NCI-H510A (cell line): ENCODE measurements around the gene PPBP.
"Not testable (repeated sequence)": the region's sequence is repeated elsewhere in the genome, so short reads cannot be mapped to it uniquely, and the experiment has no call there.

ENCODE experiments used
- DNase-seq: peaks from one replicate; lab custom pipeline; 2025; lab: John Stamatoyannopoulos, UW

PPBP gene

DNA sequence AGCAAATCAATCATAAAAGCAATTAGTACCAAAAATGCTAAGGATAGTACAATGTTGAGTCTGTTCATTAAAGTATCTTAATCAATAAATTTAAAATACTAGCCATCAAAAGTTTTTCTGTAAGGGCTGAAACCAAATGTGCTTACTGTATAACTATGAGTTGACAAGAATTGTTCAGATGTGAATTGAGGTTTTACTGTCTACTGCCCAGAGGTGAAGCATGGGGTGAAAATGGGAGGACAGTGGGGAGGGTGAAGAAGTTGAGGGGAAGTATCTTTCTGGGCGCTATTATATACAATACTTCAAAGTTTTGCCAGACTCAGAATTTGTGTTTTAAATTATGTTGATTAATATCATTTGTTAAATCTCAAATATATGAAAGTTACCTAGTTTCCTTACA is 4.1 kb upstream of the PPBP start:
- no peak for DNase-seq

DNA sequence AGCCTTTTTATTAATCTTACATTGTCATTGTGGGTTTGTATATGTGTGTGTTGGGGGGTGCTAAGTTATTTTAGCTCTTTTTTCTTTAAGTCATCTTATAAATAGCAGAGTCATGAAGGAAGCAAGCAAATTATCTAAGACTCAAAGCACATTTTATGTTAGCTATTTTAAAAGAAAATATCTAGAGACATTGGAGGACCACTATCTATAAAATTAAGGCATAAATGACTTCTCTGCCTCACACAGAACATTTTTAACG is 3.7 kb upstream of the PPBP start:
- no peak for DNase-seq

DNA sequence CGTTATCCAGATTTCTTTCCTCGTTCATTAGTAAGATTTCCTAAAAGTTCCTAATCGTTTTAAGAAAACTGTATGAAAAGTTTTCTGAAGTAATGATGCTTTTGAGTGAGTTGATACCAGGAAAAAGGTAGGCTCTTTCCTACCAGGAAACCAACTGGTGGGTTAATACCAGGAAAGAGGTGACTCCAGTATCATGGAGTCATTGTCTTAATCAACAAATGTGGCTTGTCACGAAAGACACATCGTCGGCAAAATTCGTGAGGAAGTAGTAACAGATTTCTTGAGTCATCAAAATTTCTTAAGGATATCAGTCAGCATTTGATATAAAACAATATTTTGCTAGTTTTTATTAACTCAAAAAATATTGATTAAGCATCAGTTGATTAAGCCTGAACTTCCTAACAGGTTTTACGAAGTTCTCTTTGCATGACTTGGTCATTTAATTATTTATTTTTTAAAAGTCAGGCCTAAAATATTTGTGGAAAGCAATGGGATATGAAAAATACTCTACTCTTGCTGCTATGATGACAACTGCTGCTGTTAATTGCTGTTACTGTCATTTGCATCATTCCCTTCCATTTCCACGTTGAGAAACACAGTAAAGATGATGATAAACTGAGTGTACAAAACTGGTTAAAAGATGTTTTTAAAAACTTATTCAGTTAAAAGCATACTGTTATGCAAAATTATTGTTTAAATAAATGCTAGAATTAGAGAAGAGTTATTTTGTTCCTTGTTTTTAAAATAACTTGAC is 3.2 kb upstream of the PPBP start:
- DNase-seq: no peak

DNA sequence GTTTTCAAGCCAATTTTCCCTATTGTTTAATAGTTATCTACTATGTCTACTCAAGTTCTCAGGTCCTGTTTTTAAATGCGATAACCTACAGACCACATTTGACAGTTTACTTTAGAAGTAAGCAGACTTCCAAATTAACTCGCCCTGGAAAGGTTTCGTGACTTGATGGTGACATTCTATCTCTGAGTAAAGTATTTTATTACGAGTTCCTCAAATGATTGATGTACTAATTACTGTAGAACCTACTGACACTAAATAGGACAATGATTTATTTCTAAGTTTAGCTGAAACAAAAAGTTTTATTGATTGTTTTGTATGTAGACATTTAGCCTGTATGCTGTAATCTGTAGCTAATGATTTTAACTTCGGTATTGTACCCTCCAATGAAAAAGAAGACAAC is 1.9 kb upstream of the PPBP start:
- no peak for DNase-seq

DNA sequence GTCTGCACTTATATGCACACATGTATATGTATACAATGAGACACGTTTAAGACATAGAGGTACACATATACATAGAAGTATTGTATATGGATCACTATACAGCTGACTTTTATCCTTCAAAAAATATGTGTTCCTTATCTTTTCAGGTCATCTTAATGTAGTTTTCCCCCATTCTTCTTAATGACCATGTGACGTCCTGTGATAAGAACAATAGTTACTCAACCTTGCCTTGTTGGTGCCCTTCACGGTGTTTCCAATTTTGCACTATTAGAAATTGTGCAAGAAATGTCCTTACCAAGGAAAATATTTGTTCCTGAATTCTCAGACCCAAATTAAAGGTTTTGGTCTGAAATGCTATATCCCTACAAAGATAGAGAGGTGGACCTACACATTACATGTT is 1.0 kb upstream of the PPBP start:
- no peak for DNase-seq

DNA sequence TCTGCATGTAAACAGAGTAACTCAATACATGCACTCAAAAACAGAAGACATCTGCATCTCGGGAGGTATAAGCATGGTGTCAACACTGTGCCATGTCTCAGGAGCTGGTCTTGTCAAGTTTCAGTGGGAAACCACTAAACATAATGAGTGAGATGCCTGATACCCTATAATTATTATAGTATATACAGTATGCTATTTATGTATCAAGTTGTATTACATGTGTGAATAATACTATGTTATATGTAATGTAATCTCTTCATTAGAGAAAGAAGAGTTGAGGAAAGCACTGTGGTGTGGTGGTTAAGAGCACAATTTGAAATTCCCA is 2.5 kb downstream of the PPBP start:
- no peak for DNase-seq

DNA sequence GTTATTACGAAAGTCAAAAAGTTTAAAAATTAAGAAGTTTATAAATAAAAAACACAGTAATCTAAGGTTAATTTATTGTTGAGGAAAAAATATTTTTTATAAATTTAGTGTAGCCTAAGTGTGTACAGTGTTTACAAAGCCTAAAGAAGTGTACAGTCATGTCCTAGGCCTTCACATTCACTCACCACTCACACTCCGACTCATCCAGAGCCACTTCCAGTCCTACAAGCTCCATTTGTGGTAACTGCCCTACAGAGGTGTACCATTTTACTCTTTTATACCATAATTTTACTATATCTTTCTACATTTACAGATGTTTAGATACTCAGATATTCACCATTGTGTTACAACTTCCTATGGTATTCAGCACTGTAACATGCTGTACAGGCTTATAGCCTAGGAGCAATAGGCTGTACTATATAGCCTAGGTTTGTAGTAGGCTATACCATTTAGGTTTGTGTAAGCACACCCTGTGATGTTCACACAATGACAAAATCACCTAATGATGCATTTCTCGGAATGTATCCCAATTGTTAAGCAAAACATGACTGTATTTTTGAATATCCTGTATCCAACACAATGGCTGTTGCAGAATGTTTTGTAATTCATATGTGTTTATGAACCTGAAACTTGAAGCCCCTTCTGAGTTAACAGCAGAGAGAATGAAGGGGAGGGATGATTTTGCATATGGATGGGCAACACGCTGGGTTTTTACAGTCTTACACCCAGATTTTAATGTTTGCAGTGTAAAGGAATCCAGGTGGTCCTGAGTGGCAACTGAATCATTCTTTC is 3.1 kb downstream of the PPBP start:
- no peak for DNase-seq

DNA sequence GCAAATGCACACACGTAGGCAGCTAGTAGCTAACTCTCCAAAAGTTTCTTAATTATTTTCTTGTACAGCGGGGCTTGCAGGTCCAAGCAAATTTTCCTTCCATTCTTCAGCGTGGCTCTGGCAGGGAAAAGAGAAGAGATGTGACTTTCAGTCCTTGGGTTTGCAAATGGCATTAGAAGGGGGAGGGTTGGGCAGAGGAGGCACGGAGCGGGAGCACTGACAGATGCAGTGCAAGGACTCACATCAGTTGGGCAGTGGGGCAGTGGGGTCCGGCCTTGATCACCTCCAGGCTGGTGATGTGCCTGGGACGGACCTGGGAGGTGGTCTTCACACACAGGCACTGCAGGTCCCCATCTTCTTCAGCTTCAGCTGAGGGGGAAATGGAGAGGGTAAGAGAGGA is 6.8 kb downstream of the PPBP start:
- DNase-seq: not testable (repeated sequence)

DNA sequence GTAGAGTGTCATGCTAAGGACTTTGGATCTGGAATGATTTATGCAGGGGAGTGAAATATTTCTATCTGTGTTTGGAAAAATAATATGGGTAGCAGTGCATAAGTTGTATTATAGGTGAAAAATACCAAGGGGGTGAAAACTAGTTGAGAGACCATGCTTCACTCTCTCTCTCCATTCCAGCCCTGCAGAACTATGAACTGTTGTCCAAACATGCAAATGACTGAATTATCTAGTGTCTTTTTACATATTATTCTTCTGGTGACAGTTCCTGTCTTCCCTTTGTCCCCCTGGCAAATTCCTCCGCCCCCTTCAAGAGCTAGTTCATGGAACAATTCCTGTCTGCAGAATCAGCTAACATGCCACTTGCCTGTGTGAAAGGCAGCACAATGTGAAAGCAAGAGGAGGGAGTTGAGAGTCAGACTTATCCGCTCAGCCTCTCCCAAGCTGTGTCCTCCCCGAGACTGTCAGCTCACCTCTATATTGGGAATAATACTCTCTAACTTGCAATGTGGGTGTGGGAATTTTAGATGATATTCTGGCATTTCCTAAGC is 8.5 kb downstream of the PPBP start:
- DNase-seq: no peak

DNA sequence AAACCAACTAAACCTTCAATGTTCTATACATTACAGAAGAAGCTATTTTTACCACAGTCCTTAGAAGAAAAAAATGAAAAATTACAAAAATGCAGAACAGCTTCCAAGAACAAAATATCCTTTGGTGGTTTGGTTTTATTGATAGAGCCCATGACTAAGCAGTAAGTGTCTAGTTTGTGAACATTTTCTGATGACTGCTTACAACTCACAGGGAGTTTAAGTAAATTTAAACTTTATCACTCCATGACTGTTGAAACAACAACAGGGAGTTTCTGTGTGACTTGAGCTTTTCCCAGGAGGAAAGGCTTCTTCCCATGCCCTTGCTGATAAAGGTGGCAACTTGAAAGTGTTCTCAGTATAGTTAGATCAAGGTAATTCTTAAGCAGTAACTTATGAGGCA is 9.1 kb downstream of the PPBP start:
- no peak for DNase-seq

DNA sequence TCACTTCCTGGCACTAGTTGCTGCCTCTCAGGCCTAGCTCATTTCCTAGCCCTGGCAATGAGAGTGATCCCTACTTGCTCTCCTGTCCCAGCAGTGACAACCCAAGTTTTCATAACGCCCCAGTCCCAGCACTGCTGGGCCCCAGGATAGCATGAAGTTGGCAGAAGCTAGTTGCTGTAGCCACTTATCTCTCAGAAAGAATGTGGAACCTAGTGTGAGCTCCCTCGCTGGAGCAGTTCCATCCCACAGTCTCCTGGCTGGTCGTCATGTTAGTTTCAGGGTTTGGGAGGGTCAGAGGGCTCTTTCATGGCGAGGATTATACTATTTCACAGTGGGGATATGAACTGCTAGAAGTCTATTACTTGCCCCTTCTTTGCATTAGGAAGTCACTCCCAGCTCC is 11.3 kb downstream of the PPBP start:
- no peak for DNase-seq

DNA sequence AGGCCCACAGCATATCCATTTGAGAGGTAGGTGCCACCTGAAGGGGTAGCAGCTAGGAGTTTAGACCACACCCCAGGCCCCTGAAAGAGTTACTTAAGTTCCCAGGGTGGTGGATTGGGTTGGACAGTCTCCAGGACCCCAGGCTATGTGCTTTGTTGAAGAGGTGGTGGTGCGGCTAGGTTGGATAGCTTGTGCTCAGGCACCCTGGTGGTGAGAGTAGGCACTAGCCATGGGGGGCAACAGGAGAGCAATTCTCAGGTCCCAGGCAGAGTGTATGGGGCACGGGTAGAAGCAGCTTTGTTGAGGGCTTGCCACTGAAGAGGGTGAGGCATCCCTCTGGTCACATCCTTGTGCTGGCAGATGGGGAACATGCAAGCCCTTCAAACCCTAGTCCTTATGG is 11.8 kb downstream of the PPBP start:
- DNase-seq: no peak

DNA sequence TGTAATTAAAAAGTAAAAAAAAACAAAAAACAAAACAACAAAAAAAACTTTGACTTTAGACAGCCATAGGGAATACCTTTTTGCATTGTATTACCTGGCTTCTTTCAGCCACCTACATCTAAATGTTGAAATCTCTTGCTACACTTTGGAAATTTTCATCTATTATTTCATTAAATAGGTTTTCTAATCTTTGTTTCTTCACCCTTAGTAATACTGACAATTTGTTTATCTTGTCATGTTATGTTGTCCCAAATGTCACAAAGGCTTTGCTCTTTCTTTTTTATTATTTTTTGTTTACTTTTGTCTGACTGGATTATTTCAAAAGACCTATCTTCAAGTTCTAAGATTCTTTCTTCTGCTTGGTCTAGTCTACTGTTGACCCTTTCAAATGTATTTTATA is 13.6 kb downstream of the PPBP start:
- DNase-seq: no peak

DNA sequence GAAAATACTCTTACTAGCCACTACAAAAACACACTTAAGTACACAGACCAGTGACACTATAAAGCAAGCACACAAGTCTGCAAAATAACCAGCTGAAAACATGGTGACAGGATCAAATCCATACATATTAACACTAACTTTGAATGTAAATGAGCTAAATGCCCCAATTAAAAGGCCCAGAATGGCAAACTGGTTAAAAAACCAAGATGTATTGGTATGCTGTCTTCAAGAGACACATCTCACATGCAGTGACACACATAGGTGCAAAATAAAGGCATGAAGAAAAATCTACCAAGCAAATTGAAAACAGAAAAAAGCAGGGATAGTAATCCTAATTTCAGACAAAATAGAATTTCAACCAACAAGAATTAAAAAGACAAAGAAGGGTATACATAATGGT is 17.0 kb downstream of the PPBP start:
- no peak for DNase-seq

DNA sequence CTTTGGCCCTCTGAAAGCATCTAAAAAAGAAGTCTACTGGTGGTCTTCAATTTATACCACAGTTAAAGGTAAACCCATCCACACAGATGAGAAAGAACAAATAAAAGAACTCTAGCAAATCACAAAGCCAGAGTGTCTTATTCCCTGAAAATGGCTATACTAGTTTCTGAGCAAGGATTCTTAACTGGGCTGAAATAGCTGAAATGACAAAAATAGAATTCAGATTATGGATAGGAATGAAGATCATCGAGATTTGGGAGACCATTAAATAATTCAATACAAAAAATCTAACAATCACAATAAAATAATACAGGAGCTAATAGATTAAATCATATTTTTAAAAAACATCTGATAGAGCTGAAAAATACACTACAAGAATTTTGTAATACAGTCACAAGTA is 18.0 kb downstream of the PPBP start:
- DNase-seq: no peak

DNA sequence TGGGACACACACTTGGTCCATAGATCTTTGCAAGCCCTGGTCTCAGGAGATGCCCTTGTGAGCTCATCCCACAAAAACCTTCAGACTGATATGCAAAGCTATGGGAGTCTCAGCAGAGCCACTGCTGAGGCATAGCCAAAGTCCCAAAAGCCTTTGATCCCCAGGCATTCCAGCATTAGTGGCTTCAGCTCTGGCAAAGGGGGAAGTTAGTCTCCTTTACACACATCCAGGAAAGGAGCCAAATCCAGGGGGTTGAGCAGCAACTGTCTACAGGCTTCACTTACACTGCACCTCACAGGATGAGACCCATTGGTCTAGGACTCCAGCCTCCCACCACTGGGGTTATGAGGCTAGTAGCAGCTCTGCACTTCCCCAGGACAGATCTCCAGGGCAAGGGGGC is 20.1 kb downstream of the PPBP start:
- DNase-seq: no peak

DNA sequence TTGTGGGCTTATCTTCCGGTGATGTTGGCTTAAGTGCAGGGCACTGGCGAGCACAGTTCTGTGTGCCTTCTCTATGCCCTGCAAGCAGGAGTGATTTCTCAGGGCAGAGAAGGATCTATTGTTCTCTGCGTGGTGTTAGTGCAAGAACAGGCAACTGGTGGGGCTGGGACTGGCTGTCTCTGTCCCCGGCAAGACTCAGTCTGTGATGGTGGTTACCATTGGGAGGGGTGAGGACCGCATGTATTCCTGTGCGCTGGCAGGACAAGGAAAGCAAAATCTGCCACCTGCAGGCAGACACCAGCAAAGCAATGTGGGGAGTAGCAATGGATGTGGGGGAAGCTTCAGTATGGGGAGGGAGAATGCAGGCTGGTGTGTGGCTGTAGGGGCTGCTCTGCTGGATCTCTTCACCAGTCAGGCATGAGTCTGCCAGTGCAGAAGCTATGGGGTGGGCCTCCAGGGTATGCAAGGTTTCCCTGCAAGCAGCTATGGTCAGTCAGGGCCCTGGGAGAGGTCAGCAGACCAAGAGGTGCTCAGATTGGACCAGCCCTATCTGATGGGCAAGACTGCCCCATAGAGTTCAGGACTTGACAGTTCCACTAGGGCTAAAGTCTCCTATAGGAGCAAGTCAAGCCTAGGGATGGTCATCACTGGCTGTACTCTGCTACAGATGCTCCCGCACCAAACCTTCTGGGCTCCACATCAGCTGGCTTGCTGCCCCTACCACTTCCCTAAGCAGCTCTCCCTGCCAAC is 23.0 kb downstream of the PPBP start:
- no peak for DNase-seq

DNA sequence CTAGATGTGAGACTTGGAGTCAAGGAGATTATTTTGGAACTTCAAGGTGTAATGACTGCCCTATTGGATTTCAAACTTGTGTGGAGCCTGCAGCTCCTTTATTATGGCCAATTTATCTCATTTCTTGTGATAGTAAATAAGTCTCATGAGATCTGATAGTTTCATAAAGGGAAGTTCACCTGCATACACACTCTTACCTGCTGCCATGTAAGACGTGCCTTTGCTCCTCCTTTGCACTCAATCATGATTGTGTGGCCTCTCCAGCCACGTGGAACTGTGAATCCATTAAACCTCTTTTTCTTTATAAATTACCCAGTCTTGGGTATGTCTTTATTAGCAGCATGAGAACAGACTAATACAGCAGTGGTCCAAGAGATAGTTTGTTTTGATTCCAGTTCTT is 25.3 kb downstream of the PPBP start:
- DNase-seq: no peak

DNA sequence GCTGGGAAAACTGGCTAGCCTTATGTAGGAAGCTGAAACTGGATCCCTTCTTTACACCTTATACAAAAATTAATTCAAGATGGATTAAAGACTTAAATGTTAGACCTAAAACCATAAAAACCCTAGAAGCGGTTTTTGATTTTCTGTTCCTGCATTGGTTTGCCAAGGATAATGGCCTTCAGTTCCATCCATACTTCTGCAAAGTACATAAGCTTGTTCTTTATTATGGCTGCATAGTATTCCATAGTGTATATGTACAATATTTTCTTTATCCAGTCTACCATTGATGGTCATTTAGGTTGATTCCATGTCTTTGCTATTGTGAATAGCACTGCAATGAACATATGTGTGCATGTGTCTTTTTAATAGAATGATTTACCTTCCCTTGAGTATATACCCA is 28.9 kb downstream of the PPBP start:
- not testable (repeated sequence) for DNase-seq

DNA sequence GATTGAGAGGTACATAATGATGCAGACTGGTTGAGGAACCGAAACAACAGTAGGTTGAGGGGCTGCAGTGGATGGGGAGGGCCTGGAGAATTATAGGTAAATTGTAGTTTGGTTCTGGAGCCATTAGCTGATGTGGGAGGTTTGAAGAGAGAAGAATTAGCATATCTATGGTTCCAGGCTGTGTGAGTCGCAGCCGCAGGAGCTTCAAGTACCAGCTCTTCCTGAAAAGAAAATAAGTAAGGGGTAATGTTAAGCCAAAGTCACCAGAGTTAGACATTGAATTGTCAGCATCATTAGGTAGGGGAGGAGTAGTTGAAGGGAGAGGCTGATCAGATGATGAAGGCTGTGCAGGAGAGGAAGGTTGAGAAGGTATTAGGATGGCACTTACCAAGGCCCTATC is 35.6 kb downstream of the PPBP start:
- DNase-seq: no peak

DNA sequence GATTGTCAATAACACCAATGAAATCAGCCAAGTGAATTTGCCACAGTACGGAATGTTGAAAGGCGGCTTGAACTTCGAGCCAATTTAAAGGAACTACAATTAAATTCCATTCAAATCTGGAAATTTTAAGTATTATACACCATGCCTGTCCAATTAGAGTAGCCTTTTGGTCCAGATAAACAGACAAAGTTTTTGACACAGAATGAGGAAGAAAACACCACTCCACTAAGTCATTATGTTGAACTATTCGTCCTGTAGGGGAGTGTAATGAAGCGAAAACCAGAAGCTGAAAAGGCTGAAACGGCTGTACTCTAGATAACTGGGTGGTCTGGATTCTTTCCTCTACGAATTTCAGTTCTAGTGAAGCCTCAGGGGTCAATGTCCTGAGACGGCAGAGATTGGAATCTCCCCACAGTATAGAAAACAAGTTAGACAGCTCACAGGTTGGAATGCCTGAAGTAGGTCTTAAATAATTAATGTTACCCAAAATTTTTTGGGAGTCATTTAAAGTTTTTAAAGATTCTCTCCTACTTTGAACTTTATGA is 37.5 kb downstream of the PPBP start:
- DNase-seq: not testable (repeated sequence)

DNA sequence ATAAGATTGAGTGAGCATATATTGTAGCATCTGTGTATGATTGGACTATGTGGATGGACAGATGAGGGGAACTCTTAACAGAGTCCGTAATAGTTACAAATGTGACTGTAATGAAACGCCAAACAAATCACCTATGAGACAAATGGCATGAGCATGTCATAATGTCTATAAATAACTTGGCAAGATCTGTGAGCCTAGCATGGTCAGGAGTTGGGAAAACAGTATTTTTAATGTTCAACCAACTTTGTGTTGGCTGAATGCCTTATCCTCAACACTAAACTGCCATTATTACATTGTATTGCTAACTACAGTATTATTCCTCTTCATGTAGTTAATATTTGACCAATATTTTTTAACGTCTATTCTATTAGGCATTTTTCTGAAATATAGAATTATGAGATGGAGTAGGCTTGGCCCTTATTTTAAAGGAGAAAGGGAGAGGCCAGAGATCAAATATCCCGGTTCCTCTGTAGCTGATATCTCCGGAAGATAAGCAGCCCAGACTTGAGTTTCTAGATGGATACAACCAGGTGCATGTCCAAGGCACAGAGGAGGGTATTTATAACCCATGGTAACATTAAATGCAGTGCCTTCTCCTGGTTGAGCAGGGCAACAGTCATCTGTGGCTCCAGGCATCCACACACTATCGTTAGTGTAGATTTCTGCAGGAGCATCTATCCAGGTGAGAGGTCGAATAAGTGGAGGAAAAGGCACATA is 38.8 kb downstream of the PPBP start:
- no peak for DNase-seq
